NB4 (cell line): ENCODE measurements around the gene GPATCH8.

Experiments
- DNase-seq: peaks from one replicate; pipeline ENCODE4 v3.0.0; 2010; ENCODE audit warnings: low read depth
- H3K4me3 ChIP-seq: one replicate; pipeline ENCODE4 v1.5.1; 2011; ENCODE audit warnings: mild to moderate bottlenecking, low read depth, low read length, moderate library complexity
- CTCF ChIP-seq: IDR thresholded peaks from one replicate; pipeline ENCODE4 v1.5.1; 2012; ENCODE audit warnings: low read depth, low read length
- MAX ChIP-seq: IDR thresholded peaks from 2 replicates; pipeline ENCODE4 v1.6.1; 2011; ENCODE audit warnings: low read depth, low read length
- MYC ChIP-seq: IDR thresholded peaks from 2 replicates; pipeline ENCODE4 v1.6.1; 2011; ENCODE audit warnings: low read depth, low read length
- POLR2A ChIP-seq: IDR thresholded peaks from 2 replicates; pipeline ENCODE4 v1.6.1; 2011; ENCODE audit warnings: mild to moderate bottlenecking; ENCODE audit not compliant: insufficient read length; ENCODE audit errors: extremely low read depth

GPATCH8 gene

DNA sequence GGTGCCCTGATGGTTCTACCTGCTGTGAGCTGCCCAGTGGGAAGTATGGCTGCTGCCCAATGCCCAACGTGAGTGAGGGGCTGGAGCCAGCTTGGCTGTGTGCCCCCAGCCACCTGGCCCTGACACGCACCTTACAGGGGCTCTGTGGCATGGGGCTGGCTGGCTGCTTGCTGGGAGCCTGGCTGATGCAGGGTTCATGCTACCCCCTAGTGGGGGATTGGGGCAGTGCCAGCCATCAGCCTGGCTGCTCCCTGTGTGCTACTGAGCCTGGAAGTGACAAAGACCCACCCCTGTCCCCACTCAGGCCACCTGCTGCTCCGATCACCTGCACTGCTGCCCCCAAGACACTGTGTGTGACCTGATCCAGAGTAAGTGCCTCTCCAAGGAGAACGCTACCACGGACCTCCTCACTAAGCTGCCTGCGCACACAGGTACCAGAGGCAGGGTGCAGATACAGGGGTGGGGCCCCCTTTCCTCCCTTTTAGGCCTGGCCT, 152.4 kb downstream of the GPATCH8 start:
- DNase-seq = peak; percentile 77
- peak; percentile 86 for TF ChIP-seq CTCF
- TF ChIP-seq MYC = no peak

GRCh38 chr17:44349553-44350070, 153.6 kb downstream of the GPATCH8 start:
- DNase-seq = no peak
- H3K4me3 ChIP-seq = no peak overlapping the region
- TF ChIP-seq CTCF (no peak), MAX (no peak), POLR2A (no peak), MYC (no peak)

More for the DNA sequence above, 152.4 kb downstream of the GPATCH8 start:
- no peak overlapping the region for H3K4me3 ChIP-seq

GRCh38 chr17:44348988-44349364, 154.2 kb downstream of the GPATCH8 start:
- TF ChIP-seq MYC = no peak
- no peak for DNase-seq
- no peak overlapping the region for H3K4me3 ChIP-seq

- DNase-seq = peak; percentile 91
- TF ChIP-seq MYC (peak; percentile 96), POLR2A (no peak), CTCF (no peak), MAX (peak; percentile 99)
- H3K4me3 ChIP-seq = no peak overlapping the region
Measured at GRCh38 chr17:44348234-44348987, 154.8 kb downstream of the GPATCH8 start.
